GM13976 (cell line): ENCODE data around the gene KCNE1.

Experiments
- DNase-seq: peaks from one replicate; pipeline ENCODE4 v3.0.0; 2012; ENCODE audit warnings: low spot score
- in situ Hi-C: fragments of 300-500 bp; cut with MboI; formaldehyde crosslinking; loops from one replicate; pipeline ENCODE4 v1.12.0; 2022; ENCODE audit warnings: low sequenced_read_pairs, mixed read lengths, inconsistent platforms; ENCODE audit not compliant: unreplicated experiment
- TF ChIP-seq, protein P1 (sequence below): IDR thresholded peaks from 2 replicates; pipeline ENCODE4 v1.5.1; 2012; ENCODE audit warnings: borderline replicate concordance, mild to moderate bottlenecking; ENCODE audit not compliant: insufficient read depth; ENCODE audit errors: extremely low read depth, missing control alignments, control extremely low read depth

Gene KCNE1

DNA sequence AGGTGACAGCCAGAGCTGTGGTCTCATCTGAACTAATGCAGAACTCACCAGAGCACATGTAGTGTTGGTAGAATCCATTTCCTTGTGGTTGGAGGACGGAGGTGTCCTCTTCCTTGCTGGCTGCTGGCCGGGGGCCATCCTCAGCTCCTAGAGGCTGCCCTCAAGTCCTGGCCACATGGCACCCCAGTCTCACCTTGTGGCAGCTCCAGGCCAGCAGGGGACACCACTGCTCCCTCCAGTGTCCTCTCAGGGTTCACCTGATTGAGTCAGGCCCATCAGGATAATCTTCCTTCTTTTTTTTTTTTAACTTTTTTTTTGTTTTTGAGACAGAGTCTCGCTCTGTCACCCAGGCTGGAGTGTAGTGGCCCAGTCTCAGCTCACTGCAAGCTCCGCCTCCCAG, 2.9 kb downstream of the KCNE1 start:
- DNase-seq: no peak
- in situ Hi-C loops: no loop called here
- TF ChIP-seq, protein P1, sequence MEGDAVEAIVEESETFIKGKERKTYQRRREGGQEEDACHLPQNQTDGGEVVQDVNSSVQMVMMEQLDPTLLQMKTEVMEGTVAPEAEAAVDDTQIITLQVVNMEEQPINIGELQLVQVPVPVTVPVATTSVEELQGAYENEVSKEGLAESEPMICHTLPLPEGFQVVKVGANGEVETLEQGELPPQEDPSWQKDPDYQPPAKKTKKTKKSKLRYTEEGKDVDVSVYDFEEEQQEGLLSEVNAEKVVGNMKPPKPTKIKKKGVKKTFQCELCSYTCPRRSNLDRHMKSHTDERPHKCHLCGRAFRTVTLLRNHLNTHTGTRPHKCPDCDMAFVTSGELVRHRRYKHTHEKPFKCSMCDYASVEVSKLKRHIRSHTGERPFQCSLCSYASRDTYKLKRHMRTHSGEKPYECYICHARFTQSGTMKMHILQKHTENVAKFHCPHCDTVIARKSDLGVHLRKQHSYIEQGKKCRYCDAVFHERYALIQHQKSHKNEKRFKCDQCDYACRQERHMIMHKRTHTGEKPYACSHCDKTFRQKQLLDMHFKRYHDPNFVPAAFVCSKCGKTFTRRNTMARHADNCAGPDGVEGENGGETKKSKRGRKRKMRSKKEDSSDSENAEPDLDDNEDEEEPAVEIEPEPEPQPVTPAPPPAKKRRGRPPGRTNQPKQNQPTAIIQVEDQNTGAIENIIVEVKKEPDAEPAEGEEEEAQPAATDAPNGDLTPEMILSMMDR: peak; percentile 40

GRCh38 chr21:34504595-34504994, 7.4 kb downstream of the KCNE1 start:
- in situ Hi-C loops: no loop called here
- TF ChIP-seq, protein P1: no peak
- no peak for DNase-seq

DNA sequence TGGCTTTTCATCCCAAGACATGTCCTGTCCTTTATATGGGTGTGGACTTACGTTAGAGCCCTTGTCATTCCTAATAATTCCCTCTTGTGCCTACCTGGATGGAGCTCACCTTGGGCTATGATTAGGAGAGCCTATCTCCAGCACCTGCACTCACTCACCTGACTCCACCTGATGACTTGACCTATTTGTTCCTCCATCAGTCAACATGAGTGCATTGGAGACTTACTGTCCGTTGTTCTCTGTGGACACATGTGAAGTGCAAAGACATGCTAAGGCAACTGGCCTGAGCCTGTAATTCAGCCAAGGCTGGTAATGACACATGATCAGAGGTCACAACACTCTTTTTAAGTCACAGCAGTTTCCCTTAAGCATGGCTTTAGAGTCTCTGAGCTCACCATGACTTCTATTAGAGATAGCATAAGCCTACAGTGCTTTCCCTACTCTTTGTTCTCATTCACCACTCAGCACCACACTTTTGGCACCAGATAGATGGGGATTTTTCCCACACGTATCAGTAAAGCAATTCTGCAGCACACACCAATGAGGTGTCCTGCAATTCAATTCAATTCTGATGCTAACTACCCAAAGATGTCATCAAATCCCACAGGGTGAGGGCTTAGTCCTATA, 9.4 kb downstream of the KCNE1 start:
- TF ChIP-seq, protein P1: no peak
- in situ Hi-C loops: no loop called here
- no peak for DNase-seq

GRCh38 chr21:34501716-34502115, 10.3 kb downstream of the KCNE1 start:
- in situ Hi-C loops: no loop called here
- DNase-seq: no peak
- TF ChIP-seq, protein P1: no peak

DNA sequence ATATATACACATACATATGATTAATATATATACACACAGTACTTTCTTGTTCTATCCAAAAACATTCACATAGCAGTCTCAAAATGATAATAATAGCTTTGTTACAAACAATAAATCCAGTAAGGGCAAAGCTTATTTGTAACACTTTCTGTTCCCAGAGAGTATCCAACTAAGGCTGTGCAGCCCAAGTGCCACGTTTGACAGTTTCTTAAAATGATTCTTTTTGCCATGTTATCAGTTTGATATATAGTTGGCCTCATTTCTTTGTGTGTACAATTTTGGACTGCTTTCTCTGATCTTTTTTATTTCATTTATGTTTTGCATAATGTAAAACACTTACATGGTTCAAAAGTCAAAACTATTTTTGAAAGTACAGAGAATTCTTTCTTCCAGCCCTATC, 11.8 kb downstream of the KCNE1 start:
- TF ChIP-seq, protein P1: no peak
- in situ Hi-C loops: no loop called here
- DNase-seq: no peak

DNA sequence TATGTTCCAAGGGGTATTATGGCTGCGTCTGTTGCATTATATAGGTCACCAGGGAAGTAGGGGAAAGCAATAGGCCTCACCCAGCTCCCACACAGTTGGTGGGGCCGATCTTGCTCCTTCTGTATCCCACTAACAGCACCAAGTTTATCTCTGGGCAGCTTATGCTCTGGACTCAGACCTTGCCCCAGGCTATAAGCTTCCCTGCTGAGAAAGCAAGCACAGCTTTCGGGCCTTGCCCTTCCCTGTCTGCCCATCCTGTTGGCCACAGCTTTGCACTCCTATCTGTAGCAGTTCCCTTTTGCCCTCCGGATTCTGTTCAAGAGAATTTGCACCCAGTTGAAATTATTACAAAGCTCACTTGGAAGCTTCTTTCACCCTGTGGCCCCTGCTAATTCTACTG, 12.9 kb downstream of the KCNE1 start:
- TF ChIP-seq, protein P1: no peak
- DNase-seq: no peak

More for the DNA sequence above, 12.9 kb downstream of the KCNE1 start:
- in situ Hi-C loops: no loop called here
